SH-SY5Y (cell line): ENCODE measurements around the gene PES1.

Experiments used
- GATA2 ChIP-seq: IDR thresholded peaks from 2 replicates; pipeline ENCODE4 v1.6.1; 2011; ENCODE audit warnings: mild to moderate bottlenecking, low read depth, low read length
- GATA3 ChIP-seq: IDR thresholded peaks from 2 replicates; pipeline ENCODE4 v1.6.1; 2011; ENCODE audit warnings: low read depth, mild to moderate bottlenecking, low read length, moderate library complexity

GRCh38 chr22:30538280-30538679 lies 53.4 kb downstream of the PES1 start:
- no peak for TF ChIP-seq GATA2
- no peak for TF ChIP-seq GATA3
